NT2/D1 (cell line): ENCODE measurements around the gene UTP15.

Source experiments
- DNase-seq: peaks from one replicate; pipeline ENCODE4 v3.0.0-alpha.2; 2011; ENCODE audit warnings: low read depth, low spot score
- H3K27me3 ChIP-seq: 2 replicates; pipeline ENCODE4 v1.6.0; 2011; ENCODE audit warnings: mild to moderate bottlenecking; ENCODE audit not compliant: insufficient read length, insufficient read depth
- H3K36me3 ChIP-seq: 2 replicates; pipeline ENCODE4 v1.6.1; 2011; ENCODE audit warnings: mild to moderate bottlenecking, low read length, mixed read lengths; ENCODE audit not compliant: insufficient read depth, insufficient read length
- H3K4me1 ChIP-seq: 2 replicates; pipeline ENCODE4 v1.5.1; 2011; ENCODE audit not compliant: insufficient read depth, insufficient read length
- H3K4me3 ChIP-seq: 2 replicates; pipeline ENCODE4 v1.5.1; 2011; ENCODE audit warnings: low read depth; ENCODE audit not compliant: insufficient read length
- H3K9ac ChIP-seq: 2 replicates; pipeline ENCODE4 v1.6.0; 2011; ENCODE audit warnings: low read depth; ENCODE audit not compliant: insufficient read length
- H3K9me3 ChIP-seq: 2 replicates; pipeline ENCODE4 v1.5.1; 2011; ENCODE audit warnings: mild to moderate bottlenecking, low read length; ENCODE audit not compliant: insufficient read depth
- SUZ12 ChIP-seq: IDR thresholded peaks from 2 replicates; pipeline ENCODE4 v1.6.1; 2011; ENCODE audit not compliant: insufficient read length, insufficient read depth; ENCODE audit errors: extremely low read depth
- YY1 ChIP-seq: IDR thresholded peaks from 2 replicates; pipeline ENCODE4 v1.6.1; 2011; ENCODE audit not compliant: insufficient read length, insufficient read depth
- ZNF274 ChIP-seq: IDR thresholded peaks from 2 replicates; pipeline ENCODE4 v1.6.1; 2011; ENCODE audit warnings: mild to moderate bottlenecking, low read depth, low read length

The UTP15 gene

DNA sequence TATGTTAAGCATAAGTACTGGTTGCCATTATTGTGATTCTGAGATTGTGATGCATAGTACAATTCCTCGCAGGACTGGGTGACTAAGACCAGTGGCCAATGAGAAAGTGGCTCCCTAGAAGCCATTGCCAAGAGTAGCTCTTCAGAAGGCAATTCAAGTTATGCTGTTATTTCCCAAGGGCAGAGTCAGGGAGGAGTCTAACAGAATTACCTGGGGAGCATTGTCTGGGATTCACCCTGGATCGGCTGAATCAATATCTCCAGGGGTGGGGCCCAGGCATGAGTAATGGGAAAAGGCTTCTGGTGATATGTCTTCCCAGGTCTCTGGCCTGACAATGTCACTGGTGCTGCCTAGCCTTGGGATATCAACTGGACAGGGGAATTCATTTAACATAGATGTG is 49.5 kb downstream of the UTP15 start:
- Histone ChIP-seq H3K4me1 (no peaks in the 10 kb centered on the region), H3K36me3 (no peaks in the 10 kb centered on the region), H3K9me3 (no peaks in the 10 kb centered on the region; the same call in 1 of the 2 replicates), H3K4me3 (no peak overlapping the region), H3K9ac (no peak overlapping the region), H3K27me3 (no peaks in the 10 kb centered on the region)
- no peak for DNase-seq
- TF ChIP-seq YY1, result no peak

DNA sequence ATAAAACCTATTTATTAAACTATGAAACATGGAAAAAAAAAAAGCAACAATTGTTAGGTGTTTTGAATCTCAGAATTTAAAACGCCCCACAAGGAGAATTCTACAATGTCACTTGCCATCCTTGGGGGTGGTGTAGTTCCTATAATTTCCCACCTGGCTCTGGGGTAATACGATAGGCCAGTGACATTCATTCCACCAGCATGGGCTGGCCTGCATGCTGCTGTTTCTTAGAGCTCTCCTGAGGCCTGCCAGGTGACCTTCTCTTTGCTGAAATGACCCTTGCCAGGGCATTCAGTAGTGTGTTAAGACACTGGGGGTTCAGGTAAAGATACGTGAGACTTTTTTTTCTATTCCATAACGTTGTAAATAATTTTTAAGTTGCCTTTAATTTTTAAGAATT is 50.4 kb downstream of the UTP15 start:
- TF ChIP-seq YY1, result no peak
- TF ChIP-seq SUZ12, result no peak
- no peak for TF ChIP-seq ZNF274
- no peaks in the 10 kb centered on the region for H3K36me3 ChIP-seq

DNA sequence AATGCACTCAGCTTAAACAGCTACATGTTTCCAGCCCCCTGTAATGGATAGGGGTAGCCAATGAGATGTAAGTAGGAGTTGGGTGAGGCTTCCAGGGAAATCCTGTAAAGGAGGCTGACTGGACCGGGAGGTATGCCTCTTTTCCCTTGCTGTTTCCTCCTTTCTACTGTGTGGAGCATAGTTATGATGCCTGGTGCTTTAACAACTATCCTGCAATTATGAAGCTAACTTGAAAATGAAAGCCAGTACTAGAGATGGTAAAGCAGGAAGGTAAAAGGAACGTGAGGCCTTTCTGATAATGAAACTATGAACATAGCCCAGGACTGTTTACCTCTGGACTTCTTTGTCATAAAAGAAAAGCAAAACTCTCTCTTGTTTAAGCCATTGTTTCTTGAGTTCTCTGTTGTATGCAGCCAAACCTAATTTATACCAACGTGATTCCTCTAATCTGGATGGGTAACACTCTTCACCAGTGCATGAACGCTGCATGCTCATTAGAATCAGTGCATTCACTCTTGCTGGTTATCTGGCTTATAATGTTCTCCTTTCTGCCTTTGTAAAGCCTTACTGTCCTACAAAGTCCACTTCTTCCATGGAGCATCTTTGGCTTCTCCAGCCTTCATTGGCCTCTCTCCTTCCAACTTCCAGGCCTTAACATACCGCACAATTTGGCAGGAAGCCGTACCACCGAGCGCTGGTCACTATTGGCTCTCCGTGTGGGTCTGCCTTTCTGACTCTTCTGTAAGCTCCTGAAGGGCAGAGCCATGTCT is 52.2 kb downstream of the UTP15 start:
- no peak for DNase-seq
- no peaks in the 10 kb centered on the region for H3K4me1 ChIP-seq
- no peaks in the 10 kb centered on the region for H3K36me3 ChIP-seq
- H3K27me3 ChIP-seq, result no peaks in the 10 kb centered on the region
- H3K4me3 ChIP-seq, result no peak overlapping the region
- no peak overlapping the region for H3K9ac ChIP-seq
- TF ChIP-seq ZNF274 (no peak), SUZ12 (no peak), YY1 (no peak)
- no peaks in the 10 kb centered on the region for H3K9me3 ChIP-seq

More for the DNA sequence above, 50.4 kb downstream of the UTP15 start:
- Histone ChIP-seq H3K9me3 (no peaks in the 10 kb centered on the region; the same call in 1 of the 2 replicates), H3K9ac (no peak overlapping the region), H3K27me3 (no peaks in the 10 kb centered on the region), H3K4me1 (no peaks in the 10 kb centered on the region), H3K4me3 (no peak overlapping the region)
- DNase-seq, result no peak

DNA sequence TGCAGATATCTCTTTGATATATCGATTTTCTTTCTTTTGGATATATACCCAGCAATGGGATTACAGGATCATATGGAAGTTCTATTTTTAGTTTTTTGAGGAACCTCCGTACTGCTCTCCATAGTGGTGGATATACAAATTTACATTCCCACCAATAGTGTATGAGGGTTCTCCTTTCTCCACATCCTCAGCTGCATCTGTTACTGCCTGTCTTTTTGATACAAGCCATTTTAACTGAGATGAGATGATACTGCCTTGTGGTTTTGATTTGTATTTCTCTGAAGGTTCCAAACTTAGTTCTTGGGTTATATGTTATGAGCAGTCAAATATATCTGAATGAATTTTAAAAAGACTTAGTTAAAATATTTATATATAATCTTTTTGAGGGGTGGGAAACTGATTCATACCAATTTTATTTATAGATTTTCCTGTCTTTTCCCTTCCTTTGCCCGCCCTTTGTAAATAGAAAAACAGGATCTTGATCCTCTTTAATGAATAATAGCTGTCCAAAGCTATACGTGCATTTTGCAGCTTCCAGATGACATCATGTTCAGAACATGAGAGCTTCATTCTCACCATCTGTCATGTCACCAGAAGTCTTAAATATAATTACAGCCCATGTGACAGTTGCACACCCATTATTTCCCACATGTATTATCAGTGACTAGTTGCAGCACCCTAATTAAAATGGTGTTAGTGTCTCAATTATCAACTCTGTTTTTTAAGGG is 54.2 kb downstream of the UTP15 start:
- H3K9me3 ChIP-seq, result no peaks in the 10 kb centered on the region
- DNase-seq, result no peak
- no peaks in the 10 kb centered on the region for H3K36me3 ChIP-seq
- no peaks in the 10 kb centered on the region for H3K4me1 ChIP-seq
- no peaks in the 10 kb centered on the region for H3K27me3 ChIP-seq
- no peak overlapping the region for H3K4me3 ChIP-seq
- TF ChIP-seq ZNF274 (no peak), YY1 (no peak), SUZ12 (no peak)
- no peak overlapping the region for H3K9ac ChIP-seq

DNA sequence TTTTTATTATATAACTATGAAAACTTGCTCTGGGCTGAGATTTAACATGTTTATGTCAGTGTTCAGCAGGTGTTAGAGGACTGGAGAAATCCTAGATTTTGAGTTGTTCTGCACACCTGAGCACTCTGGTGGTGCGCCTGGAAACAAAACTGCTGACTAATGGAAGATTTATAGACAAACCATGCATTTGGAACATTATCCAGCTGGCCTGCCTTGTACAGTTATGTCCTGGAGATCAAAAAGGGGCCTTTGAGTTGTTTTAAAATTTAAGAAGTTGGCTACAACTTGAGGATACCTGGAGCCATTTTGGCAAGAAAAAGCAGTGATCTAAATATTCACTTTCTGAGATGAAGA is 54.8 kb downstream of the UTP15 start:
- DNase-seq, result no peak
- no peaks in the 10 kb centered on the region for H3K27me3 ChIP-seq
- H3K4me3 ChIP-seq, result no peak overlapping the region
- no peaks in the 10 kb centered on the region for H3K4me1 ChIP-seq
- no peak overlapping the region for H3K9ac ChIP-seq
- H3K9me3 ChIP-seq, result no peaks in the 10 kb centered on the region
- no peaks in the 10 kb centered on the region for H3K36me3 ChIP-seq
- TF ChIP-seq SUZ12 (no peak), ZNF274 (no peak), YY1 (no peak)

DNA sequence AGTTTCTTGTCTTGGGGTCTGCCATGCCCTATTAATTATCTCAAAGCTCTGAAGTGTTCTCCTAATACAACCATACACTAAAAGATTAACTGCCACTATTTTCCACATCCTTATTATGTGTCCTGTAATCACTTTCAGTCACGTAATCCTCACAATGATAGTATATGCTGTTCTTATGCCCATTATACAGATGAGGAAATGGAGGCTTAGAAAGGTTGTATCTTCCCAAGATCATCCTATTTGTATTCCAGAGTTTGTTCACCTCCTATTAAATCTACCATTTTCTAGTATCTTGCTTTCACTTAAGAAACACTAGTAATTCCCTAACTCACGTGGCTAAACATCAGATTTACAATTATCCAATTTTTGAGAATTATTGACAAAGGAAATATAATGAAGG is 57.5 kb downstream of the UTP15 start:
- no peaks in the 10 kb centered on the region for H3K36me3 ChIP-seq
- peaks cover 23% of the 10 kb centered on the region for H3K27me3 ChIP-seq
- no peak for DNase-seq
- H3K9me3 ChIP-seq, result no peaks in the 10 kb centered on the region
- TF ChIP-seq SUZ12 (no peak), YY1 (no peak), ZNF274 (no peak)
- H3K9ac ChIP-seq, result no peak overlapping the region
- peaks cover 2% of the 10 kb centered on the region for H3K4me1 ChIP-seq
- no peak overlapping the region for H3K4me3 ChIP-seq

DNA sequence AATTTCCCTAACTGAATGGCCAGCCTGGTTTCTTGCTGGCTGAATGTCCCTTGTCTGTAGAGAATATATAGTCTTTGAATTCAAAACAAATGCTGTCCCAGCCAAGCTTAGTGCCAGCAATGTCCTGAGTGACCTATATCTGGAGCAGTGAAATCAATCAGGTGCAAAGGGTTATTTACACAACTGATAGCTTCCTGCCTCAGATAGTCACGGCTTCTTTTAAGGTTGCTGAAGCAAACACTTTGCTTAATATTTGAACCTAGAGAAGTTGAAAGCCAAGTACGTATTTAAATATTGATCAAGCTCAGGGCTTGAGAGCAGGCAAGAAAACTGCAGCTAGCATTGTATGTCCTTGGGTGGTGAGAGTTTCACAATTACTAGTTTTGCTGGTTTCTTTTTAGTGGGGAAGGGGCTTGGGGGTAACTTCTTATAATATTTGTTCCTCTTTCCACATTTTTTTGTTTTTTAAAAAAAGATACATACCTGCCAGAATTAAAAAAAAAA is 58.4 kb downstream of the UTP15 start:
- Histone ChIP-seq H3K4me3 (no peak overlapping the region), H3K9me3 (no peaks in the 10 kb centered on the region), H3K9ac (no peak overlapping the region), H3K27me3 (peaks cover 31% of the 10 kb centered on the region), H3K4me1 (peaks cover 2% of the 10 kb centered on the region), H3K36me3 (no peaks in the 10 kb centered on the region)
- TF ChIP-seq ZNF274 (no peak), YY1 (no peak), SUZ12 (no peak)
- DNase-seq, result no peak
